ENCODE data around the gene SMG7.

The SMG7 gene

DNA sequence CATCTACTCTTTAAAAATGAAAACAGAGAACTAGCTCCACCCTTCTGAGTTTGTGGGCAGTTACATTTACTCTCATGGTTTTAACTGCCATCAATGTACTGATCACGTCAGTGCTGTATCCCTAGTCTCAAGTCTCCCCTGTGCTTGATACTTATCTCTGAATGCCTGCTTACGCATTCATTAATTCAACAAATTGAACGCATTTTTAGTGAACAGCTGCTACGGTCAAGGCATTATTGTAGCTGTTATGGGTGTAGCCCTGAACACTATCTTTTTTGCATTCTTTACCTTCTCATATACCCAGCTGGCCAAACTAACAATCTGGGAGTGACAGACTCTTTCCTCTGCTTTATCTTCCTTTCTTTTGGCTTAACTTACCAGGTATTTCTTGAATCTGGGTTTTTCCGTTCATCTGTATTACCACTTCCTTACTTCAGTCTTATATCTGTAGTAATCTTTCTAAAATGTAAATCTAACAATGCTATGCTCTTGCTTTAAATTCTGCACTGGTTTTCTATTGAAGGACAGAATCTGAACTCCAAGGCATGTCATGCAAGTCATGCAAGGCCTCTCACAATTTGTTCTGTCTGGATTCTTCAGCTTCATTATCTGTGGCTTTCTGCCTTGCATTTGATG lies 33.3 kb downstream of the SMG7 start:
- TF ChIP-seq, protein P1, sequence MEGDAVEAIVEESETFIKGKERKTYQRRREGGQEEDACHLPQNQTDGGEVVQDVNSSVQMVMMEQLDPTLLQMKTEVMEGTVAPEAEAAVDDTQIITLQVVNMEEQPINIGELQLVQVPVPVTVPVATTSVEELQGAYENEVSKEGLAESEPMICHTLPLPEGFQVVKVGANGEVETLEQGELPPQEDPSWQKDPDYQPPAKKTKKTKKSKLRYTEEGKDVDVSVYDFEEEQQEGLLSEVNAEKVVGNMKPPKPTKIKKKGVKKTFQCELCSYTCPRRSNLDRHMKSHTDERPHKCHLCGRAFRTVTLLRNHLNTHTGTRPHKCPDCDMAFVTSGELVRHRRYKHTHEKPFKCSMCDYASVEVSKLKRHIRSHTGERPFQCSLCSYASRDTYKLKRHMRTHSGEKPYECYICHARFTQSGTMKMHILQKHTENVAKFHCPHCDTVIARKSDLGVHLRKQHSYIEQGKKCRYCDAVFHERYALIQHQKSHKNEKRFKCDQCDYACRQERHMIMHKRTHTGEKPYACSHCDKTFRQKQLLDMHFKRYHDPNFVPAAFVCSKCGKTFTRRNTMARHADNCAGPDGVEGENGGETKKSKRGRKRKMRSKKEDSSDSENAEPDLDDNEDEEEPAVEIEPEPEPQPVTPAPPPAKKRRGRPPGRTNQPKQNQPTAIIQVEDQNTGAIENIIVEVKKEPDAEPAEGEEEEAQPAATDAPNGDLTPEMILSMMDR (conservative IDR thresholded peaks at IDR 0.05; ENCODE audit: control insufficient read depth, insufficient read depth, low read depth, low read length), result no peak
- no peak for DNase-seq (ENCODE audit: low read depth)
- H3K4me3 ChIP-seq (ENCODE audit: control insufficient read depth, low read depth, low read length), result no peak overlapping the region

DNA sequence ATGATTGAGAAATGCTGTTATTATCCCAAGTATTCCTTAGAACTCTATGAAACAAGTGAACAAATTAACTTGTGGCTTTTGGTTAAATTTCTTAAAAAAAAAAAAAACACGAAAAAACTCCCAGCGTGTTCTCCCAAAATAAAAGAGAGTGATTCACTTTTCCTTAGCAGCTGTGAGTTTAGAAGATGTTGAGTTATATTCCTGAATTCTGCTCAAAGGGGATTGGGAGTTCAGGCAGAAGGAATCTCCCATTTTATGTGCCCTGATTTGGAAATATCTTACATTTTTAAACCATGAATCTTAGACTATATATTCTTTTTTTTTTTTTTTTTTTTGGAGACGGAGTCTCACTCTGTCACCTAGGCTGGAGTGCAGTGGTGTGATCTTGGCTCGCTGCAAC lies 34.3 kb downstream of the SMG7 start:
- DNase-seq (ENCODE audit: low read depth), result peak; percentile 23
- TF ChIP-seq, protein P1 (conservative IDR thresholded peaks at IDR 0.05; ENCODE audit: control insufficient read depth, insufficient read depth, low read depth, low read length), result no peak
- H3K4me3 ChIP-seq (ENCODE audit: control insufficient read depth, low read depth, low read length), result no peak overlapping the region

DNA sequence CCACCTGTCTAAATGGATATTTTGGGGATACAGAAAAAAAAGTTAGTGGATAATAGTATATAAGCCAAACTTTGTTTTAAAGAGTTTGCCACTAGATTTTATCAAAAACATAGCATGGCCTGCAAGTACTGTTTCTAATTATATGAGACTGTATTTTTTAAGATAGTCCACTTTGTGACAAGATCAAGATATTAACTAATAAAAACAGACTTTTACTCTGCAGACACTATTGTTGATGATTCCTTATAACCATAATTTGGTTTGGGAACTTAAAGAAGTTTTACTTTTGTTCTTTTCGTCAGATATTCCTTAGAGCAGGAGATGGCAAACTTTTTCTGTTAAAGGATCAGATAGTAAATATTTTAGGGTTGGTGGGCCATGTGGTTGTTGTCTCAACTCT lies 36.4 kb downstream of the SMG7 start:
- no peak overlapping the region for H3K4me3 ChIP-seq (ENCODE audit: control insufficient read depth, low read depth, low read length)
- TF ChIP-seq, protein P1 (conservative IDR thresholded peaks at IDR 0.05; ENCODE audit: control insufficient read depth, insufficient read depth, low read depth, low read length), result no peak
- DNase-seq (ENCODE audit: low read depth), result no peak

DNA sequence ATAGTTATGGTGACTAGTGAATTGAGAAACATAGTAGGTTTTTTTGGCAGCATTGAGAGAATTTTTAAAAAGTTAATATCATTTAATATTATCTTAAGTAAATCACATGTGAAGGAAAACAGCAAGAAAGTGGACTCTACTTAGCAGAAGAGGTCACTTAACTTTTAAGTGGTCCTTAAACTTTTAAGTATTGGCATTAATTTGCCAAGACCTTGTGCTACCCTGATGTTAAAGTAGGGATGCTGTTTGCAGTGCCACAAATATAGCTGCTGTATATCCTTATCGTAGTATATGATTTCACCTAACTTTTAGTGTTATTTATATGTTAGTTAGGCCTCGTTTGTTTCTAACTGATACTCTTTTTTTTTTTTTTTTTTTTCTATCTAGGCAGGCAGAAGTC lies 40.2 kb downstream of the SMG7 start:
- no peak overlapping the region for H3K4me3 ChIP-seq (ENCODE audit: control insufficient read depth, low read depth, low read length)
- DNase-seq (ENCODE audit: low read depth), result no peak
- TF ChIP-seq, protein P1 (conservative IDR thresholded peaks at IDR 0.05; ENCODE audit: control insufficient read depth, insufficient read depth, low read depth, low read length), result no peak

DNA sequence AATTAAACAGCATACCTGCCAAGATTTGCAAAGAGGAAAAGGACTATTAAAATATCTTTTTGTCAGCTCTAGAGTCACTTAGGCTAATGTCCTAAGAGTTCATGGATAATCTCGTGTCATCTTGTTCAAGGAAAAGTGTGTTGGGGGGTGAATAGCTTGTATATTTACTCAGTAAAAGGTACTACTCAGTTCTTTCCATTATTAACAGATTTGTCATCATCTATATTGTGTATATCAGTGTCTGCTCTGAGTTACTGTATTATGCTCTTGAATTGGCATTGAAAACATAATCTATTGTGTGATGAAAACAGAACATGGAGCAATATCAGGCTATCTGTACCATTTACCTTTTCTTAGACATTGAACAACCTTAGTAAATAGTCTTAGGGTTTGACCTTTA lies 41.9 kb downstream of the SMG7 start:
- DNase-seq (ENCODE audit: low read depth), result no peak
- no peak overlapping the region for H3K4me3 ChIP-seq (ENCODE audit: control insufficient read depth, low read depth, low read length)
- TF ChIP-seq, protein P1 (conservative IDR thresholded peaks at IDR 0.05; ENCODE audit: control insufficient read depth, insufficient read depth, low read depth, low read length), result no peak

DNA sequence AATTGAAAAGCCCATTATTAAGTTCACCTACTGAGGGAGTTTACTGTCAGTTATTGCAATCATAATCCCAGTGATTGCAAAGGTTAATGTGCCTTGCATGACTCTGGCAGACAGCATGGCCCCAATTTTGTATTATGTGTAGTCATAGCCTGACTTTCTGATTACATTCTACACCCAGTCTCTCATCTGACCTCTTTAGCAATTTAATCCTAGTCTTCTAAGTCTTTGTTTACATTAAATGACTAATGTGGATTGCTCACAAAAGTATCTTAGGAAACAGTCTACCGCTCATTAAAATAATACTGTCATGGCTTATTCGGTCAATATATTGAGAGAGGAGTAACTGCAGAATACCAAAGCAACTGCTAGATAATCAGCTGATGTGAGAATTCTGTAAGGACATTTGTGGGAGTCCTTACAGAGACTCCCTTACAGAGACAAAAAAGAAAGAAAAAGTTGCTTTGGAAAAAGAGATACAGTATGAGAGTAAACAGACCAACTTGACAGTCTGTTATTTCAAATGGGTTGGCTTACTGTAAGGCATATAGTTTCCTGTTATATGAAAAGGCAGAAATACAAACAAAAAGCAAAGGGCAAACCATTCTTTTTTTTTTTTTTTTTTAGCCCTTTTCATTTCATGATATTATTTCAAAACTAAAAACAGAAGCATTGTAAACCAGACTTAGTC lies 42.8 kb downstream of the SMG7 start:
- TF ChIP-seq, protein P1 (conservative IDR thresholded peaks at IDR 0.05; ENCODE audit: control insufficient read depth, insufficient read depth, low read depth, low read length), result no peak
- DNase-seq (ENCODE audit: low read depth), result peak; percentile 90
- no peak overlapping the region for H3K4me3 ChIP-seq (ENCODE audit: control insufficient read depth, low read depth, low read length)
